GM12878 (cell line): ENCODE measurements around the gene NPBWR2. TPM values are rescaled to one million over a fixed set of nuclear protein-coding genes. Genes with fewer than 3 reads are reported as not detected.

Source experiments
- BMI1 ChIP-seq: fragments of 450-650 bp; IDR thresholded peaks from 2 replicates; pipeline ENCODE4 v1.6.1; 2016; ENCODE audit warnings: mild to moderate bottlenecking, moderate library complexity, borderline replicate concordance
- CREM ChIP-seq: IDR thresholded peaks from 2 replicates; pipeline ENCODE4 v1.6.1; 2014; ENCODE audit warnings: antibody characterized with exemption, low read depth
- CUX1 ChIP-seq: IDR thresholded peaks from 2 replicates; pipeline ENCODE4 v1.6.1; 2012; ENCODE audit warnings: improper control_type of control experiment, low read depth, low read length; ENCODE audit not compliant: insufficient replicate concordance
- ETV6 ChIP-seq, 2 experiments: fragments of 450-650 bp in 1 of 2; IDR thresholded peaks in 1 of 2; conservative IDR thresholded peaks in 1 of 2; 2 replicates each; pipeline ENCODE4 v1.6.1; 2014; ENCODE audit warnings: antibody characterized with exemption in 1 of 2, borderline replicate concordance in 1 of 2, low read depth in 1 of 2, mild to moderate bottlenecking in 1 of 2, moderate library complexity in 1 of 2
- IKZF1 ChIP-seq: fragments of 450-650 bp; conservative IDR thresholded peaks from 2 replicates; pipeline ENCODE4 v1.6.1; 2017; ENCODE audit warnings: antibody characterized with exemption, mild to moderate bottlenecking
- MEF2A ChIP-seq: IDR thresholded peaks from 2 replicates; pipeline ENCODE4 v1.6.1; 2011; ENCODE audit warnings: low read depth, mild to moderate bottlenecking, low read length, moderate library complexity; ENCODE audit not compliant: insufficient read depth
- MYB ChIP-seq: fragments of 150-350 bp; IDR thresholded peaks from 2 replicates; pipeline ENCODE4 v1.6.1; 2014; ENCODE audit warnings: mild to moderate bottlenecking, low read depth, low read length, borderline replicate concordance
- POLR2AphosphoS5 ChIP-seq: IDR thresholded peaks from 2 replicates; pipeline ENCODE4 v1.6.1; 2011; ENCODE audit warnings: mild to moderate bottlenecking, low read length, inconsistent platforms
- RBBP5 ChIP-seq: fragments of 200-600 bp; sonication (generic); conservative IDR thresholded peaks from 2 replicates; pipeline ENCODE4 v1.6.1; 2016
- RFX5 ChIP-seq: IDR thresholded peaks from 2 replicates; pipeline ENCODE4 v1.6.1; 2011; ENCODE audit warnings: low read depth, low read length, improper control_type of control experiment
- SIX5 ChIP-seq: IDR thresholded peaks from 2 replicates; pipeline ENCODE4 v1.6.1; 2011; ENCODE audit warnings: mild to moderate bottlenecking, low read depth, low read length, moderate library complexity; ENCODE audit not compliant: severe bottlenecking
- ZNF217 ChIP-seq: fragments of 450-650 bp; IDR thresholded peaks from 2 replicates; pipeline ENCODE4 v1.6.1; 2017; ENCODE audit warnings: antibody characterized with exemption, mild to moderate bottlenecking
- ZNF592 ChIP-seq: fragments of 450-650 bp; IDR thresholded peaks from 2 replicates; pipeline ENCODE4 v1.6.1; 2017; ENCODE audit warnings: mild to moderate bottlenecking, moderate library complexity
- ZNF622 ChIP-seq: fragments of 450-650 bp; IDR thresholded peaks from 2 replicates; pipeline ENCODE4 v1.6.1; 2017; ENCODE audit warnings: mild to moderate bottlenecking, inconsistent platforms
- ZNF687 ChIP-seq: fragments of 450-650 bp; IDR thresholded peaks from 2 replicates; pipeline ENCODE4 v1.6.1; 2017; ENCODE audit warnings: mild to moderate bottlenecking, moderate library complexity
- polyA plus RNA-seq, 11 experiments: library from polyadenylated mRNA; depleted of rRNA in 4 of 11; unstranded in 6 of 11; stranded (reverse) in 5 of 11; fragments of >200 nt; fragmentation: Nextera tagmentation in 4 of 11; fragmentation: Illumina TruSeq in 1 of 11; extraction: Ambion mirVana in 4 of 11; extraction: Trizol in 1 of 11; gene quantifications; 1 replicate in 1 of 11; 2 replicates in 10 of 11; pipeline versions ENCODE4 v1.2.1 to v1.2.3, GENCODE V29; 2011 to 2016; ENCODE audit warnings: inconsistent platforms in 2 of 11, missing spikeins in 2 of 11, low read depth in 1 of 11
- total RNA-seq, 4 experiments: library from RNA; depleted of rRNA in 3 of 4; stranded (reverse); fragments of >200 nt in 3 of 4; fragmentation: Illumina TruSeq in 1 of 4; extraction: Trizol in 1 of 4; gene quantifications; 2 replicates each; pipeline versions ENCODE4 v1.2.1 to v1.2.3, GENCODE V29; 2013 to 2021

NPBWR2 gene
- total and polyA plus RNA-seq, 10 of the 15 experiments (the other 5 are each of a cell fraction or from before 2014, with no cell fraction given): not detected

GRCh38 chr20:64057628-64058498 is 49.5 kb downstream of the NPBWR2 start (continued):
- TF ChIP-seq CUX1: no peak
- no peak for TF ChIP-seq RFX5
- TF ChIP-seq MYB: no peak
- TF ChIP-seq CREM: peak; percentile 36; the same call in 1 of the 2 replicates
- no peak for TF ChIP-seq ZNF622
- TF ChIP-seq MEF2A: no peak
- no peak for TF ChIP-seq RBBP5
- peak; percentile 77 for TF ChIP-seq IKZF1
- no peak for TF ChIP-seq BMI1
- no peak for TF ChIP-seq ETV6 (conservative IDR thresholded peaks at IDR 0.05 in 1 of 2, IDR thresholded peaks at IDR 0.05 in 1 of 2; ENCODE audit: borderline replicate concordance in 1 of 2, low read depth in 1 of 2)
- no peak for TF ChIP-seq POLR2AphosphoS5
- peak; percentile 90 for TF ChIP-seq ZNF592
- TF ChIP-seq ZNF687: no peak
- no peak for TF ChIP-seq SIX5
- TF ChIP-seq ZNF217: no peak
